Measurements from ENCODE around the gene GYPC. TPM values are rescaled to one million over a fixed set of nuclear protein-coding genes. Genes with fewer than 3 reads are reported as not detected.

Gene GYPC
- total RNA-seq, 4 donors from 2014 or later = 170 to 220 (median 171) TPM

- no peak for ATAC-seq (ENCODE audit: low FRiP score)
- no peak for TF ChIP-seq CTCF (IDR thresholded peaks at IDR 0.05)
- no peak for DNase-seq (ENCODE audit: low spot score)
Measured at GRCh38 chr2:126649101-126649500, 6.9 kb upstream of the GYPC start.

- ATAC-seq (ENCODE audit: low FRiP score) = no peak
- no peak for DNase-seq (ENCODE audit: low spot score)
- TF ChIP-seq CTCF (IDR thresholded peaks at IDR 0.05) = no peak
Measured at GRCh38 chr2:126650994-126651393, 5.0 kb upstream of the GYPC start.

- ATAC-seq (ENCODE audit: low FRiP score) = no peak
Measured at GRCh38 chr2:126652323-126652891, 3.6 kb upstream of the GYPC start.

GRCh38 chr2:126653109-126653508 lies 2.8 kb upstream of the GYPC start:
- DNase-seq (ENCODE audit: low spot score) (no peak), ATAC-seq (ENCODE audit: low FRiP score) (no peak)
- TF ChIP-seq CTCF (IDR thresholded peaks at IDR 0.05) = no peak

More at GRCh38 chr2:126652323-126652891, 3.6 kb upstream of the GYPC start:
- no peak for DNase-seq (ENCODE audit: low spot score)
- TF ChIP-seq CTCF (IDR thresholded peaks at IDR 0.05) = no peak

GRCh38 chr2:126653761-126654160 lies 2.2 kb upstream of the GYPC start:
- ATAC-seq (ENCODE audit: low FRiP score) = no peak
- no peak for DNase-seq (ENCODE audit: low spot score)

DNA sequence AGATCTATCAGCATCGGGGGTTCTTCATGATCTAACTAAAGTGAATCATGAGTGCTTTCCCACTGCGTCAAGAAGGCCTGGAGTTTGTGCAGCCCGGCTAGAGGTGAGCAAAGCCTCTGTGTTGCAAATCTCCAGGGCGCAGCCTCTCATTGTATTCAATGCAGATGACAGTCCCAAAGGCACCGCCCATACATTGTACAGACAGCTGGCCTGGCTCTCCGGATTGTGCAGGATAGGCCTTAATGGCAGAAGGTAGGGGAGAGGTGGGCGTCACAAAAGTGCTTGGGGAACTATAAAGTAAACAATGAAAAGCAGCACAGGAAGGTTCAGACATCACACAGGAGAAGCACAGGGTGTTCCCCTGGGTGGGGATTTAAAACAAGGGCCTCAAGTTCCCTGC lies 907 bp upstream of the GYPC start:
- no peak for TF ChIP-seq CTCF (IDR thresholded peaks at IDR 0.05)
- DNase-seq (ENCODE audit: low spot score) (no peak), ATAC-seq (ENCODE audit: low FRiP score) (no peak)

More at GRCh38 chr2:126653761-126654160, 2.2 kb upstream of the GYPC start:
- no peak for TF ChIP-seq CTCF (IDR thresholded peaks at IDR 0.05)

DNA sequence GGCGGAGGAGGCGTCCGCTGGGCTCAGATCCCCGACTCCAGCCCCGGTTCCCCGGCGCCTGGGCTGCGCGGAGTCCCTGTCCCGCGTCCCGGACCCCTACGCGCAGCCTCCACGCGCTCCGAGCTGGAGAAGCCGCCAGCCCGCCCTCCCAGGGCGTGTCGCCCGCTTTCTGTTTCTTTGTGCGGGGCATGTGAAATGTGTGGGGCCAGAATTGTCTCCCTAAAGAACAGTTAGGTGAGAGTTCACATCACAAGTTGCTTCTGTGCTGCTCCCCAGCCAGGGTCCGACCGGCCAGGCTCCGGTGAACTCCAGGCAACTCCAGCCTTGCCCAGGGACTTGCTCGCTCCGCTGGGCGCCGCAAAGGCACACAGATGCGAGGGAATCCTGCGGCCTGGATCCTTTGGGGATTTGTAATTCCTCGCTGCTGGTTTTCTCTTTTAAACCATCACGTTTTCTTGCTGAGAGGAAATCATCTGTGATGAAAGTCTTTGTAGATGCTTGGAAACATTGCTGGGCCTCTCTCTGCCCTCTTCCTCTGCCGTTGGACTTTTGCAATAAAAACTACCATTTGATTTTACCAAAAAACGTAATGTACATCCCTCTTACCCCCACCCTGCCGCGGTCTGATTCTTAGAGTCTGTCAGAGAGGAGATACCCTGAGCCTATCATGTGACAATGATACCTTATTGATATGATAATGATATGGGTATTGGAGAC lies 631 bp downstream of the GYPC start:
- DNase-seq (ENCODE audit: low spot score) = no peak
- peak; percentile 19 for ATAC-seq (ENCODE audit: low FRiP score)

More for the DNA sequence above, 631 bp downstream of the GYPC start:
- no peak for TF ChIP-seq CTCF (IDR thresholded peaks at IDR 0.05)
